Astrocyte (in vitro differentiated cells and primary cell): ENCODE measurements around the gene KLC4. TPM values are rescaled to one million over a fixed set of nuclear protein-coding genes. Genes with fewer than 3 reads are reported as not detected.

Experiments
- DNase-seq: peaks from one replicate; pipeline ENCODE4 v3.0.0-alpha.2; 2010; ENCODE audit warnings: low read depth
- FAIRE-seq: peaks from 2 replicates; lab custom pipeline; 2011; peaks lifted over from hg19 to GRCh38; lab: Jason Lieb, UNC
- H2AFZ ChIP-seq: 2 replicates; pipeline ENCODE4 v1.6.0; 2012; ENCODE audit warnings: low read depth, low read length, inconsistent platforms
- H3K27ac ChIP-seq: 2 replicates; pipeline ENCODE4 v1.5.1; 2011; ENCODE audit warnings: low read depth, low read length, inconsistent platforms
- H3K27me3 ChIP-seq: 2 replicates; pipeline ENCODE4 v1.6.0; 2011; ENCODE audit warnings: low read length, inconsistent platforms; ENCODE audit not compliant: insufficient read depth
- H3K36me3 ChIP-seq: 2 replicates; pipeline ENCODE4 v1.5.1; 2011; ENCODE audit warnings: low read length, inconsistent platforms; ENCODE audit not compliant: insufficient read depth
- H3K4me1 ChIP-seq: 2 replicates; pipeline ENCODE4 v1.5.1; 2011; ENCODE audit warnings: low read length, inconsistent platforms; ENCODE audit not compliant: insufficient read depth
- H3K4me2 ChIP-seq: 2 replicates; pipeline ENCODE4 v1.6.0; 2012; ENCODE audit warnings: low read length, inconsistent platforms
- H3K4me3 ChIP-seq: 2 replicates; pipeline ENCODE4 v1.5.1; 2011; ENCODE audit warnings: low read depth, mild to moderate bottlenecking, low read length, inconsistent platforms; ENCODE audit not compliant: insufficient read depth
- H3K79me2 ChIP-seq: 2 replicates; pipeline ENCODE4 v1.6.0; 2012; ENCODE audit warnings: mild to moderate bottlenecking, low read length, inconsistent platforms; ENCODE audit not compliant: insufficient read depth
- H3K9ac ChIP-seq: 2 replicates; pipeline ENCODE4 v1.6.0; 2012; ENCODE audit warnings: mild to moderate bottlenecking, low read length, inconsistent platforms
- H3K9me3 ChIP-seq: 2 replicates; pipeline ENCODE4 v1.5.1; 2012; ENCODE audit warnings: low read depth, mild to moderate bottlenecking, low read length, inconsistent platforms; ENCODE audit not compliant: insufficient read depth
- H4K20me1 ChIP-seq: 2 replicates; pipeline ENCODE4 v1.6.0; 2012; ENCODE audit warnings: low read length, inconsistent platforms; ENCODE audit not compliant: insufficient read depth
- H3K27ac Mint-ChIP-seq: one replicate; pipeline ENCODE4 v1.8.0; 2021; ENCODE audit warnings: mild to moderate bottlenecking, mixed read lengths; ENCODE audit not compliant: unreplicated experiment
- H3K27me3 Mint-ChIP-seq: one replicate; pipeline ENCODE4 v1.8.0; 2021; ENCODE audit warnings: low read depth, mixed read lengths; ENCODE audit not compliant: unreplicated experiment
- H3K36me3 Mint-ChIP-seq: one replicate; pipeline ENCODE4 v1.8.0; 2021; ENCODE audit warnings: low read depth, mixed read lengths; ENCODE audit not compliant: unreplicated experiment
- H3K4me1 Mint-ChIP-seq: one replicate; pipeline ENCODE4 v1.8.0; 2021; ENCODE audit warnings: low read depth, mixed read lengths; ENCODE audit not compliant: unreplicated experiment
- H3K4me3 Mint-ChIP-seq: one replicate; pipeline ENCODE4 v1.8.0; 2021; ENCODE audit warnings: mild to moderate bottlenecking, moderate library complexity, mixed read lengths; ENCODE audit not compliant: unreplicated experiment
- H3K9me3 Mint-ChIP-seq: one replicate; pipeline ENCODE4 v1.8.0; 2021; ENCODE audit warnings: mild to moderate bottlenecking, mixed read lengths; ENCODE audit not compliant: unreplicated experiment
- EZH2 ChIP-seq: IDR thresholded peaks from 2 replicates; pipeline ENCODE4 v1.6.1; 2012; ENCODE audit warnings: mild to moderate bottlenecking, low read length, inconsistent platforms; ENCODE audit not compliant: insufficient read depth
- total RNA-seq: library from RNA; stranded (reverse); gene quantifications from 2 replicates; pipeline ENCODE4 v1.2.1, GENCODE V29; 2021
- TF ChIP-seq, protein P1 (sequence below): IDR thresholded peaks from 2 replicates; pipeline ENCODE4 v1.5.1; 2011; ENCODE audit warnings: low read depth, mild to moderate bottlenecking, inconsistent platforms, low read length, moderate library complexity; ENCODE audit not compliant: insufficient read depth

KLC4 gene
- total RNA-seq, 1 donor from 2014 or later = 35.4 TPM

DNA sequence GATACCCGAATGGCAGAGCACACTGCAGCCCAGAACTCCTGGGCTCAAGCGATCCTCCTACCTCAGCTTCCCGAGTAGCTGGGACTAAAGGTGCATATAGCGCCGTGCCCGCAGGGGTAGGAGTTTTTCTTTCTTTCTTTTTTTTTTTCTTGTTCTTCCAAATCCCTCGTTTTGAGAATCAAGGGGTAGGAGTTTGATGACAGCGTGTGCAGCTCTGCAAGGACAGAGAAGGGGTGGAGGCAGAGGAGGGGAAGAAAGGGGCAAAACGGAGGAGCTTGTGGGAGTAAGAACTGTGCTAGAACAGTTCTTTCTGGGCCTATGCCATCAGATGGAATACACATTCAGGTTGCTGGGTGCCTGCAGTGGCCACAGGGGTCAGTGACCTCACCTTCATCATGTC lies 22.7 kb upstream of the KLC4 start:
- no peak overlapping the region for H3K9ac ChIP-seq
- H3K4me1 ChIP-seq = no peaks in the 10 kb centered on the region
- no peaks in the 10 kb centered on the region for H3K9me3 ChIP-seq
- H3K4me2 ChIP-seq = no peak overlapping the region
- TF ChIP-seq, protein P1, sequence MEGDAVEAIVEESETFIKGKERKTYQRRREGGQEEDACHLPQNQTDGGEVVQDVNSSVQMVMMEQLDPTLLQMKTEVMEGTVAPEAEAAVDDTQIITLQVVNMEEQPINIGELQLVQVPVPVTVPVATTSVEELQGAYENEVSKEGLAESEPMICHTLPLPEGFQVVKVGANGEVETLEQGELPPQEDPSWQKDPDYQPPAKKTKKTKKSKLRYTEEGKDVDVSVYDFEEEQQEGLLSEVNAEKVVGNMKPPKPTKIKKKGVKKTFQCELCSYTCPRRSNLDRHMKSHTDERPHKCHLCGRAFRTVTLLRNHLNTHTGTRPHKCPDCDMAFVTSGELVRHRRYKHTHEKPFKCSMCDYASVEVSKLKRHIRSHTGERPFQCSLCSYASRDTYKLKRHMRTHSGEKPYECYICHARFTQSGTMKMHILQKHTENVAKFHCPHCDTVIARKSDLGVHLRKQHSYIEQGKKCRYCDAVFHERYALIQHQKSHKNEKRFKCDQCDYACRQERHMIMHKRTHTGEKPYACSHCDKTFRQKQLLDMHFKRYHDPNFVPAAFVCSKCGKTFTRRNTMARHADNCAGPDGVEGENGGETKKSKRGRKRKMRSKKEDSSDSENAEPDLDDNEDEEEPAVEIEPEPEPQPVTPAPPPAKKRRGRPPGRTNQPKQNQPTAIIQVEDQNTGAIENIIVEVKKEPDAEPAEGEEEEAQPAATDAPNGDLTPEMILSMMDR = no peak
- TF ChIP-seq EZH2 = no peak
- FAIRE-seq (no peak), DNase-seq (no peak)
- no peaks in the 10 kb centered on the region for H3K79me2 ChIP-seq
- H4K20me1 ChIP-seq = peaks cover 21% of the 10 kb centered on the region
- H2AFZ ChIP-seq = no peak overlapping the region
- no peaks in the 10 kb centered on the region for H3K9me3 Mint-ChIP-seq
- H3K4me3 ChIP-seq = no peak overlapping the region
- H3K36me3 ChIP-seq = peaks cover 13% of the 10 kb centered on the region
- H3K27me3 Mint-ChIP-seq = no peaks in the 10 kb centered on the region
- no peak overlapping the region for H3K27ac Mint-ChIP-seq
- H3K27ac ChIP-seq = no peak overlapping the region
- peaks cover 21% of the 10 kb centered on the region for H3K36me3 Mint-ChIP-seq
- H3K27me3 ChIP-seq = no peaks in the 10 kb centered on the region
- no peak overlapping the region for H3K4me3 Mint-ChIP-seq
- no peaks in the 10 kb centered on the region for H3K4me1 Mint-ChIP-seq

GRCh38 chr6:43037197-43037596 lies 22.2 kb upstream of the KLC4 start:
- no peaks in the 10 kb centered on the region for H3K4me1 ChIP-seq
- H3K9ac ChIP-seq = no peak overlapping the region
- Mint-ChIP-seq H3K4me1 (no peaks in the 10 kb centered on the region), H3K4me3 (no peak overlapping the region), H3K9me3 (no peaks in the 10 kb centered on the region), H3K27me3 (no peaks in the 10 kb centered on the region), H3K36me3 (peaks cover 21% of the 10 kb centered on the region), H3K27ac (no peak overlapping the region)
- H3K4me2 ChIP-seq = no peak overlapping the region
- no peak overlapping the region for H3K4me3 ChIP-seq
- no peak overlapping the region for H3K27ac ChIP-seq
- H3K79me2 ChIP-seq = no peaks in the 10 kb centered on the region
- no peak overlapping the region for H2AFZ ChIP-seq
- no peaks in the 10 kb centered on the region for H3K9me3 ChIP-seq
- no peaks in the 10 kb centered on the region for H3K27me3 ChIP-seq
- DNase-seq (no peak), FAIRE-seq (no peak)
- H4K20me1 ChIP-seq = peaks cover 17% of the 10 kb centered on the region
- TF ChIP-seq, protein P1 = no peak
- no peak for TF ChIP-seq EZH2
- peaks cover 13% of the 10 kb centered on the region for H3K36me3 ChIP-seq

DNA sequence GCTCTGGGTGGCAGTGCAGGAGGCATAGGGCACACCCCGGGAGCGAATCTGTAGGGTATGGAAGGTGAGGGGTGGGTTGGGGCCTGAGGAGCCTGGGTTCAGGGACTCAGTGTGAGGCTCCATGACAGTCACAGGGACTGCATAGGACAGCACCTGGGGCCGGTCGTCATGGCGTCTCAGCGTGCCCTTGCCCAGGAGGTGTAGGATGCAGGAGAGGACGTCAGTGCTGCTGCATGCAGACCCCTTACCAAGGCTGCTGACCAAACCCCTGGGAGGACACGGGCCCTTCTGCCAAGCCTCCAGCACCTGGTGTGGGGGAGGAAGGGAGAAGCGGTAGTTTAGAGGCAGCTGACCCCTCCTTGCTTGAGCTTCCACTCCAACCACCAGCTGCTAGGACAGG lies 21.7 kb upstream of the KLC4 start:
- H3K9ac ChIP-seq = no peak overlapping the region
- TF ChIP-seq, protein P1 = no peak
- no peak for TF ChIP-seq EZH2
- H3K36me3 Mint-ChIP-seq = peaks cover 24% of the 10 kb centered on the region
- no peak overlapping the region for H3K27ac Mint-ChIP-seq
- H3K9me3 ChIP-seq = no peaks in the 10 kb centered on the region
- H3K27me3 ChIP-seq = no peaks in the 10 kb centered on the region
- H3K27ac ChIP-seq = no peak overlapping the region
- no peaks in the 10 kb centered on the region for H3K79me2 ChIP-seq
- FAIRE-seq (no peak), DNase-seq (no peak)
- peaks cover 15% of the 10 kb centered on the region for H4K20me1 ChIP-seq
- H3K4me3 ChIP-seq = no peak overlapping the region
- H3K4me3 Mint-ChIP-seq = no peak overlapping the region
- no peaks in the 10 kb centered on the region for H3K27me3 Mint-ChIP-seq
- peaks cover 13% of the 10 kb centered on the region for H3K36me3 ChIP-seq
- no peak overlapping the region for H2AFZ ChIP-seq
- H3K9me3 Mint-ChIP-seq = no peaks in the 10 kb centered on the region
- no peaks in the 10 kb centered on the region for H3K4me1 ChIP-seq
- H3K4me2 ChIP-seq = no peak overlapping the region
- H3K4me1 Mint-ChIP-seq = no peaks in the 10 kb centered on the region
